ENCODE measurements around the gene ERGIC1. TPM values are rescaled to one million over a fixed set of nuclear protein-coding genes. Genes with fewer than 3 reads are reported as not detected.
A peak's percentile ranks its signal among the peaks of the same experiment; 100 is the strongest.

Gene ERGIC1
- total RNA-seq, 1 donor from 2014 or later: 79.4 TPM

- DNase-seq: no peak
- intact Hi-C loops (cut with micrococcal nuclease): no loop called here
- TF ChIP-seq CTCF (IDR thresholded peaks at IDR 0.05; ENCODE audit: borderline replicate concordance): no peak
- Histone ChIP-seq H3K4me3 (no peak overlapping the region), H3K4me1 (peaks cover 25% of the 10 kb centered on the region), H3K36me3 (peaks cover 18% of the 10 kb centered on the region), H3K27ac (replicated peaks) (no peak overlapping the region), H3K27me3 (ENCODE audit: low read depth) (no peaks in the 10 kb centered on the region), H3K9me3 (replicated peaks) (no peaks in the 10 kb centered on the region)
Observed at GRCh38 chr5:172954751-172955159, 120.7 kb downstream of the ERGIC1 start.

- Histone ChIP-seq H3K4me3 (no peak overlapping the region), H3K36me3 (peaks cover 8% of the 10 kb centered on the region), H3K27me3 (ENCODE audit: low read depth) (no peaks in the 10 kb centered on the region), H3K4me1 (peaks cover 40% of the 10 kb centered on the region), H3K9me3 (replicated peaks) (no peaks in the 10 kb centered on the region), H3K27ac (replicated peaks) (no peak overlapping the region)
- intact Hi-C loops (cut with micrococcal nuclease): no loop called here
- no peak for TF ChIP-seq CTCF (IDR thresholded peaks at IDR 0.05; ENCODE audit: borderline replicate concordance)
- DNase-seq: no peak
Observed at GRCh38 chr5:172956228-172956627, 122.2 kb downstream of the ERGIC1 start.

- intact Hi-C loops (cut with micrococcal nuclease): no loop called here
- no peak for TF ChIP-seq CTCF (IDR thresholded peaks at IDR 0.05; ENCODE audit: borderline replicate concordance)
- Histone ChIP-seq H3K27me3 (ENCODE audit: low read depth) (no peaks in the 10 kb centered on the region), H3K36me3 (peaks cover 5% of the 10 kb centered on the region), H3K4me1 (peaks cover 33% of the 10 kb centered on the region), H3K9me3 (replicated peaks) (no peaks in the 10 kb centered on the region), H3K27ac (replicated peaks) (no peak overlapping the region), H3K4me3 (no peak overlapping the region)
- no peak for DNase-seq
Observed at GRCh38 chr5:172956936-172957335, 122.9 kb downstream of the ERGIC1 start.

- H3K9me3 ChIP-seq (replicated peaks): no peaks in the 10 kb centered on the region
- no peak for TF ChIP-seq CTCF (IDR thresholded peaks at IDR 0.05; ENCODE audit: borderline replicate concordance)
- intact Hi-C loops (cut with micrococcal nuclease): no loop called here
- H3K27ac ChIP-seq (replicated peaks): no peak overlapping the region
- no peaks in the 10 kb centered on the region for H3K27me3 ChIP-seq (ENCODE audit: low read depth)
- H3K4me3 ChIP-seq: no peak overlapping the region
- peaks cover 29% of the 10 kb centered on the region for H3K4me1 ChIP-seq
- H3K36me3 ChIP-seq: peaks cover 9% of the 10 kb centered on the region
- DNase-seq: no peak
Observed at GRCh38 chr5:172957458-172957857, 123.4 kb downstream of the ERGIC1 start.

- no peak for TF ChIP-seq CTCF (IDR thresholded peaks at IDR 0.05; ENCODE audit: borderline replicate concordance)
Observed at GRCh38 chr5:172958331-172959046, 124.4 kb downstream of the ERGIC1 start.

More at GRCh38 chr5:172958331-172959046, 124.4 kb downstream of the ERGIC1 start:
- Histone ChIP-seq H3K9me3 (replicated peaks) (no peaks in the 10 kb centered on the region), H3K27ac (replicated peaks) (peak overlapping the region; percentile 89), H3K4me3 (peak overlapping the region; percentile 80), H3K27me3 (ENCODE audit: low read depth) (no peaks in the 10 kb centered on the region), H3K36me3 (peaks cover 16% of the 10 kb centered on the region), H3K4me1 (peaks cover 29% of the 10 kb centered on the region)
- intact Hi-C loops (cut with micrococcal nuclease): no loop called here
- peak; percentile 64 for DNase-seq

Data from left ventricle myocardium inferior (tissue), 1 donor.